ENCODE results near the gene DSCAM.

DNA sequence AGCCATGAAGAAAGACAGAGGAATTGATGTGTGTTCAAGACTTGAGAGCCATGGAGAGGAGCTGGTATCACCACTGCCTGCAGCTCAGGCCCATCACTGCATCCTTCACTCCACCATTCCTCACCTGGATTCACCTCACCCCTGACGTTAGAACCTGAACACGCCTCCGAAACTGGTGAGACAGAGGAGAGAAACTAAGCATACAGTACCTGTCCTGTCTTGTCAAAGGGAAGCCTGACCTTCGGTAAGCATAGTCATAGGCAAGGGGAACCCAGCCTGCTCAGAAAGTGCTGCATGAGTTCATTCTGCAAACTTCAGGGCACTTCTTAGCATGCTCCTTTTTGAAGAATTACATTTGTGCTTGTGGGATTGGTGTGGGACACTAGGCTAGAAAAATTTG, 425.8 kb downstream of the DSCAM start:
- TF ChIP-seq, protein P1, sequence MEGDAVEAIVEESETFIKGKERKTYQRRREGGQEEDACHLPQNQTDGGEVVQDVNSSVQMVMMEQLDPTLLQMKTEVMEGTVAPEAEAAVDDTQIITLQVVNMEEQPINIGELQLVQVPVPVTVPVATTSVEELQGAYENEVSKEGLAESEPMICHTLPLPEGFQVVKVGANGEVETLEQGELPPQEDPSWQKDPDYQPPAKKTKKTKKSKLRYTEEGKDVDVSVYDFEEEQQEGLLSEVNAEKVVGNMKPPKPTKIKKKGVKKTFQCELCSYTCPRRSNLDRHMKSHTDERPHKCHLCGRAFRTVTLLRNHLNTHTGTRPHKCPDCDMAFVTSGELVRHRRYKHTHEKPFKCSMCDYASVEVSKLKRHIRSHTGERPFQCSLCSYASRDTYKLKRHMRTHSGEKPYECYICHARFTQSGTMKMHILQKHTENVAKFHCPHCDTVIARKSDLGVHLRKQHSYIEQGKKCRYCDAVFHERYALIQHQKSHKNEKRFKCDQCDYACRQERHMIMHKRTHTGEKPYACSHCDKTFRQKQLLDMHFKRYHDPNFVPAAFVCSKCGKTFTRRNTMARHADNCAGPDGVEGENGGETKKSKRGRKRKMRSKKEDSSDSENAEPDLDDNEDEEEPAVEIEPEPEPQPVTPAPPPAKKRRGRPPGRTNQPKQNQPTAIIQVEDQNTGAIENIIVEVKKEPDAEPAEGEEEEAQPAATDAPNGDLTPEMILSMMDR (IDR thresholded peaks at IDR 0.05) = no peak
- TF ChIP-seq POLR2A (IDR thresholded peaks at IDR 0.05) = no peak
